H9 (cell line): ENCODE results near the gene COMMD10. TPM values are rescaled to one million over a fixed set of nuclear protein-coding genes. Genes with fewer than 3 reads are reported as not detected.

Experiments
- DNase-seq: peaks from one replicate; pipeline ENCODE4 v3.0.0-alpha.2; 2017
- H2AFZ ChIP-seq: one replicate; pipeline ENCODE4 v1.6.1; 2013; ENCODE audit warnings: mild to moderate bottlenecking, low read length, control low read depth, moderate library complexity
- H2AK5ac ChIP-seq: 2 replicates; pipeline ENCODE4 v1.6.1; 2013; ENCODE audit warnings: low read length, control low read depth, mixed read lengths; ENCODE audit not compliant: insufficient read length
- H2BK120ac ChIP-seq: one replicate; pipeline ENCODE4 v1.6.1; 2013; ENCODE audit warnings: low read depth, mild to moderate bottlenecking, low read length, control low read depth, inconsistent platforms; ENCODE audit not compliant: poor library complexity, severe bottlenecking
- H2BK12ac ChIP-seq: 2 replicates; pipeline ENCODE4 v1.6.1; 2013; ENCODE audit warnings: low read length, control low read depth, mixed read lengths, low read depth; ENCODE audit not compliant: insufficient read length
- H2BK15ac ChIP-seq: 2 replicates; pipeline ENCODE4 v1.6.1; 2013; ENCODE audit warnings: low read depth, low read length, control low read depth
- H2BK20ac ChIP-seq: one replicate; pipeline ENCODE4 v1.6.1; 2013; ENCODE audit warnings: low read depth, mild to moderate bottlenecking, low read length, control low read depth, inconsistent platforms; ENCODE audit not compliant: poor library complexity, severe bottlenecking
- H2BK5ac ChIP-seq: 2 replicates; pipeline ENCODE4 v1.6.1; 2013; ENCODE audit warnings: low read length, control low read depth, mixed read lengths; ENCODE audit not compliant: insufficient read length
- H3K14ac ChIP-seq: 2 replicates; pipeline ENCODE4 v1.6.1; 2013; ENCODE audit warnings: low read length, control low read depth; ENCODE audit not compliant: insufficient read depth
- H3K18ac ChIP-seq: 2 replicates; pipeline ENCODE4 v1.6.1; 2013; ENCODE audit warnings: low read depth, mild to moderate bottlenecking, mixed read lengths, low read length, control low read depth; ENCODE audit not compliant: insufficient read length
- H3K23ac ChIP-seq: 2 replicates; pipeline ENCODE4 v1.6.1; 2013; ENCODE audit warnings: low read length, control low read depth, mixed read lengths, low read depth; ENCODE audit not compliant: insufficient read length
- H3K23me2 ChIP-seq: 2 replicates; pipeline ENCODE4 v1.6.1; 2013; ENCODE audit warnings: low read depth, mild to moderate bottlenecking, mixed read lengths, low read length, control low read depth; ENCODE audit not compliant: insufficient read length, poor library complexity, severe bottlenecking
- H3K27ac ChIP-seq: 2 replicates; pipeline ENCODE4 v1.5.1; 2013; ENCODE audit warnings: low read length, control low read depth, mixed read lengths, low read depth; ENCODE audit not compliant: insufficient read length
- H3K27me3 ChIP-seq: 2 replicates; pipeline ENCODE4 v1.6.1; 2013; ENCODE audit warnings: low read length, control low read depth, inconsistent platforms; ENCODE audit not compliant: insufficient read depth
- H3K4ac ChIP-seq: 2 replicates; pipeline ENCODE4 v1.6.1; 2013; ENCODE audit warnings: low read depth, mild to moderate bottlenecking, control low read depth, inconsistent platforms, low read length, moderate library complexity
- H3K4me1 ChIP-seq: 2 replicates; pipeline ENCODE4 v1.6.1; 2013; ENCODE audit warnings: low read length, control low read depth, inconsistent platforms; ENCODE audit not compliant: insufficient read depth
- H3K4me2 ChIP-seq: 2 replicates; pipeline ENCODE4 v1.6.1; 2013; ENCODE audit warnings: low read length, control low read depth, mixed read lengths; ENCODE audit not compliant: insufficient read length, insufficient read depth
- H3K56ac ChIP-seq: 2 replicates; pipeline ENCODE4 v1.6.1; 2013; ENCODE audit warnings: low read depth, mild to moderate bottlenecking, mixed read lengths, low read length, control low read depth; ENCODE audit not compliant: insufficient read length
- H3K79me1 ChIP-seq: 2 replicates; pipeline ENCODE4 v1.6.1; 2013; ENCODE audit warnings: low read depth, mild to moderate bottlenecking, moderate library complexity, low read length, control low read depth, inconsistent platforms; ENCODE audit not compliant: insufficient read depth, poor library complexity, severe bottlenecking
- H3K79me2 ChIP-seq: 2 replicates; pipeline ENCODE4 v1.6.1; 2013; ENCODE audit warnings: low read length, control low read depth, inconsistent platforms; ENCODE audit not compliant: insufficient read depth
- H3K9ac ChIP-seq: 2 replicates; pipeline ENCODE4 v1.6.1; 2013; ENCODE audit warnings: low read length, control low read depth, mixed read lengths; ENCODE audit not compliant: insufficient read length; ENCODE audit errors: extremely low read depth
- H3K9me3 ChIP-seq: one replicate; pipeline ENCODE4 v1.6.1; 2013; ENCODE audit warnings: low read depth, low read length, inconsistent platforms; ENCODE audit not compliant: control insufficient read depth
- H3T11ph ChIP-seq: one replicate; pipeline ENCODE4 v1.6.1; 2013; ENCODE audit warnings: mild to moderate bottlenecking, low read length, control low read depth, inconsistent platforms
- H4K20me1 ChIP-seq: one replicate; pipeline ENCODE4 v1.6.1; 2013; ENCODE audit not compliant: control insufficient read depth, insufficient read length, insufficient read depth
- H4K5ac ChIP-seq: 2 replicates; pipeline ENCODE4 v1.6.1; 2013; ENCODE audit warnings: low read depth, mild to moderate bottlenecking, mixed read lengths, low read length, control low read depth; ENCODE audit not compliant: insufficient read length
- H4K8ac ChIP-seq: replicated peaks from 2 replicates; pipeline ENCODE4 v1.6.1; 2013; ENCODE audit warnings: low read length, control low read depth, mixed read lengths, low read depth; ENCODE audit not compliant: insufficient read length
- H4K91ac ChIP-seq: 2 replicates; pipeline ENCODE4 v1.6.1; 2013; ENCODE audit warnings: low read depth, mild to moderate bottlenecking, moderate library complexity, mixed read lengths, low read length, control low read depth; ENCODE audit not compliant: insufficient read length
- H3K27ac Mint-ChIP-seq, 3 experiments: 2 replicates in 2 of 3; 3 replicates in 1 of 3; pipeline ENCODE4 v1.8.0; 2020 to 2021; ENCODE audit warnings: mixed read lengths in 3 of 3, mild to moderate bottlenecking in 1 of 3, moderate library complexity in 1 of 3
- H3K27me3 Mint-ChIP-seq: 2 replicates; pipeline ENCODE4 v1.8.0; 2021; ENCODE audit warnings: low read depth, mild to moderate bottlenecking, moderate library complexity, mixed read lengths
- H3K36me3 Mint-ChIP-seq, 3 experiments: 2 replicates in 2 of 3; 3 replicates in 1 of 3; pipeline ENCODE4 v1.8.0; 2020 to 2021; ENCODE audit warnings: low read depth in 3 of 3, mixed read lengths in 3 of 3; ENCODE audit not compliant: insufficient read depth in 1 of 3
- H3K4me1 Mint-ChIP-seq, 2 experiments: 2 replicates each; pipeline ENCODE4 v1.8.0; 2020; ENCODE audit warnings: mixed read lengths in 2 of 2
- H3K4me3 Mint-ChIP-seq, 2 experiments: 2 replicates in 1 of 2; 3 replicates in 1 of 2; pipeline ENCODE4 v1.8.0; 2020 to 2021; ENCODE audit warnings: mild to moderate bottlenecking in 2 of 2, mixed read lengths in 2 of 2, moderate library complexity in 1 of 2
- H3K9me3 Mint-ChIP-seq, 2 experiments: 2 replicates in 1 of 2; 3 replicates in 1 of 2; pipeline ENCODE4 v1.8.0; 2020; ENCODE audit warnings: mild to moderate bottlenecking in 2 of 2, mixed read lengths in 2 of 2, moderate library complexity in 1 of 2
- CTCF ChIP-seq: fragments of 200-600 bp; sonication (generic); conservative IDR thresholded peaks from 3 replicates; pipeline ENCODE4 v1.8.0; 2021; ENCODE audit warnings: antibody characterized with exemption, mild to moderate bottlenecking
- WGBS: extraction: QIAGEN DNeasy Blood & Tissue Kit; methylation state at CpG from one replicate; pipeline ENCODE4 v1.1.7; 2013; ENCODE audit warnings: missing lambda C conversion rate, low lambda C conversion rate, mixed read lengths; ENCODE audit not compliant: insufficient read length; ENCODE audit errors: extremely low coverage; 5-methylcytosine and 5-hydroxymethylcytosine counted together
- total RNA-seq: library from RNA; stranded (reverse); gene quantifications from 2 replicates; pipeline ENCODE4 v1.2.1, GENCODE V29; 2021

COMMD10 gene
- total RNA-seq, 1 experiment from 2014 or later, result 33.9 TPM

DNA sequence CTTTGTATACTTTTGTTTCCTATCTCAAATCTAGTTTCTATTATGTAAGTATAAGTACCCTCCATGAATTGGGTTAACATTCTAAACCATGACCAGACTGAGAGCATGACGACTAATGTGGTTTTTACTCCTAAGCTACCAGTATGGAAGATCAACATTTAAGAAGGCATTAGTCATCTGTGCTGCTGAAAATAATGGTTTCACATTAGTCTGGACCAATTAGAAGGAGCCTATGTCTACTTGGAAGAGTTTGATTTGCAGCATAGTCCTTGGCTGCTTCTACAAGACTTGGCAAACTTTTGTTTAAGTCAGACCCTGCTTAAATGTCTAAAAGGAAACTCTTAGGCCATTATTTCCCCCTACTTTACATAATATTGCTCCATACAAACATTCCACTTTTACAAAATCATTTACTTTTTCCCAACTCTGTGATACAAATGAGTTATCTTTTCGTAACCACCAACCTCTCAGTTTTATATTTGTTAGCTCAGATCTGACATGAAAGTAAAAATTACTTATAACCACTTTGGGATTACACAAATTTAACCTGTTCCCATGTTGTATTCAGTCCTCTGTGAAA is 186.7 kb downstream of the COMMD10 start:
- no peak overlapping the region for H2BK15ac ChIP-seq
- H3K4ac ChIP-seq, result no peak overlapping the region
- no peak overlapping the region for H3K9ac ChIP-seq
- no peak for DNase-seq
- H3K4me1 ChIP-seq, result no peaks in the 10 kb centered on the region
- no peak overlapping the region for H4K8ac ChIP-seq
- H3K79me1 ChIP-seq, result no peaks in the 10 kb centered on the region
- Mint-ChIP-seq H3K4me3 (no peak overlapping the region), H3K36me3 (peaks cover 9 to 11% (median 10%) of the 10 kb centered on the region in 3 experiments), H3K27ac (no peak overlapping the region), H3K9me3 (peaks cover 7 to 10% of the 10 kb centered on the region in 2 experiments; a peak in 4 of 5 replicates), H3K27me3 (no peaks in the 10 kb centered on the region), H3K4me1 (no peaks in the 10 kb centered on the region)
- H3K79me2 ChIP-seq, result no peaks in the 10 kb centered on the region
- H3K23me2 ChIP-seq, result no peaks in the 10 kb centered on the region
- H4K91ac ChIP-seq, result no peak overlapping the region
- no peak overlapping the region for H3K27ac ChIP-seq
- H3K4me2 ChIP-seq, result no peak overlapping the region
- H3K14ac ChIP-seq, result no peak overlapping the region
- 100% methylated on average over 1 of the region's 2 CpGs for WGBS
- no peak overlapping the region for H2AFZ ChIP-seq
- no peak overlapping the region for H2BK5ac ChIP-seq
- no peak overlapping the region for H3K56ac ChIP-seq
- no peak overlapping the region for H4K5ac ChIP-seq
- no peak overlapping the region for H3T11ph ChIP-seq
- H2AK5ac ChIP-seq, result no peak overlapping the region
- H3K9me3 ChIP-seq, result no peaks in the 10 kb centered on the region
- H3K27me3 ChIP-seq, result no peaks in the 10 kb centered on the region
- H3K18ac ChIP-seq, result no peak overlapping the region
- no peak overlapping the region for H2BK20ac ChIP-seq
- no peak overlapping the region for H2BK12ac ChIP-seq
- H4K20me1 ChIP-seq, result no peaks in the 10 kb centered on the region
- no peak overlapping the region for H3K23ac ChIP-seq
- no peak for TF ChIP-seq CTCF
- no peak overlapping the region for H2BK120ac ChIP-seq
